ENCODE results near the gene ZFAND4.

DNA sequence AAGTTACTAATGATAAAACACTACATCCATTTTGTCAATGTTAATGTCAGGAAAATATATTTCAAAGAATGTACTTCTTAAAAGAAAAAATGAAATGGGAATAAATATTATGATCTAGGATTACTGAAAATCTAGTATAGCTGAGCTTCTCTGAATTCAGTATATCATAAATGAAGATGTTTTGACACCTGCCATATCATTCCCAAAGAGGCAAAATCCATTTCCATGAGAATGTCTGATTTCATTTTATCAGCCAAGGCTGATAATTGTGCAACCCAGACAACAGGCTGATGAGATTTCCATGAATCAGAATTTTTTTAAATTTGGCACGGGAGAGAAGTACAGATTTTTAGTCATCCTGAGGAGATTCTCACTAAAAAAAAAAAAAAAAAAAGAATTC is 32.5 kb downstream of the ZFAND4 start:
- TF ChIP-seq POLR2AphosphoS5 (IDR thresholded peaks at IDR 0.05), result no peak
- TF ChIP-seq, protein P1, sequence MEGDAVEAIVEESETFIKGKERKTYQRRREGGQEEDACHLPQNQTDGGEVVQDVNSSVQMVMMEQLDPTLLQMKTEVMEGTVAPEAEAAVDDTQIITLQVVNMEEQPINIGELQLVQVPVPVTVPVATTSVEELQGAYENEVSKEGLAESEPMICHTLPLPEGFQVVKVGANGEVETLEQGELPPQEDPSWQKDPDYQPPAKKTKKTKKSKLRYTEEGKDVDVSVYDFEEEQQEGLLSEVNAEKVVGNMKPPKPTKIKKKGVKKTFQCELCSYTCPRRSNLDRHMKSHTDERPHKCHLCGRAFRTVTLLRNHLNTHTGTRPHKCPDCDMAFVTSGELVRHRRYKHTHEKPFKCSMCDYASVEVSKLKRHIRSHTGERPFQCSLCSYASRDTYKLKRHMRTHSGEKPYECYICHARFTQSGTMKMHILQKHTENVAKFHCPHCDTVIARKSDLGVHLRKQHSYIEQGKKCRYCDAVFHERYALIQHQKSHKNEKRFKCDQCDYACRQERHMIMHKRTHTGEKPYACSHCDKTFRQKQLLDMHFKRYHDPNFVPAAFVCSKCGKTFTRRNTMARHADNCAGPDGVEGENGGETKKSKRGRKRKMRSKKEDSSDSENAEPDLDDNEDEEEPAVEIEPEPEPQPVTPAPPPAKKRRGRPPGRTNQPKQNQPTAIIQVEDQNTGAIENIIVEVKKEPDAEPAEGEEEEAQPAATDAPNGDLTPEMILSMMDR (IDR thresholded peaks at IDR 0.05), result no peak
- no peak for TF ChIP-seq POLR2A (IDR thresholded peaks at IDR 0.05)
